HL-60 (cell line): Measurements from ENCODE around the gene CDHR3.

Experiments
- DNase-seq, 2 experiments: peaks; one replicate each; pipeline ENCODE4 v3.0.0-alpha.2; 2010 to 2020; ENCODE audit warnings: low read depth in 1 of 2, low spot score in 1 of 2
- H3K27ac ChIP-seq: fragments of 250-450 bp; sonication (Bioruptor Pico); replicated peaks from 2 replicates; pipeline ENCODE4 v1.5.1; 2020; ENCODE audit warnings: mild to moderate bottlenecking, moderate library complexity
- H3K27me3 ChIP-seq: fragments of 250-450 bp; sonication (Bioruptor Pico); 2 replicates; pipeline ENCODE4 v1.5.1; 2021; ENCODE audit warnings: mild to moderate bottlenecking, moderate library complexity; ENCODE audit not compliant: insufficient read depth, poor library complexity, severe bottlenecking
- H3K4me3 ChIP-seq: replicated peaks from 2 replicates; pipeline ENCODE4 v1.5.1; 2011; ENCODE audit warnings: mild to moderate bottlenecking, control low read depth, low read length; ENCODE audit not compliant: insufficient read depth
- CTCF ChIP-seq: IDR thresholded peaks from one replicate; pipeline ENCODE4 v1.5.1; 2011; ENCODE audit warnings: low read length, control low read depth, inconsistent platforms; ENCODE audit not compliant: insufficient read depth
- GABPA ChIP-seq: IDR thresholded peaks from 2 replicates; pipeline ENCODE4 v1.6.1; 2012; ENCODE audit warnings: low read depth
- POLR2AphosphoS5 ChIP-seq: IDR thresholded peaks from 2 replicates; pipeline ENCODE4 v1.6.1; 2012; ENCODE audit warnings: low read depth
- SPI1 ChIP-seq: IDR thresholded peaks from 2 replicates; pipeline ENCODE4 v1.6.1; 2012; ENCODE audit warnings: low read depth, mild to moderate bottlenecking, borderline replicate concordance
- TF ChIP-seq, protein P1 (sequence below): IDR thresholded peaks from 2 replicates; pipeline ENCODE4 v1.6.1; 2012; ENCODE audit warnings: low read depth; ENCODE audit not compliant: insufficient replicate concordance

The CDHR3 gene

GRCh38 chr7:105975770-105976417, 12.8 kb downstream of the CDHR3 start:
- TF ChIP-seq SPI1 (no peak), POLR2AphosphoS5 (no peak), GABPA (no peak)
- DNase-seq = no peak
- Histone ChIP-seq H3K4me3 (no peak overlapping the region), H3K27me3 (no peaks in the 10 kb centered on the region), H3K27ac (no peak overlapping the region)

GRCh38 chr7:105976868-105977267, 13.8 kb downstream of the CDHR3 start:
- no peak for DNase-seq
- no peaks in the 10 kb centered on the region for H3K27me3 ChIP-seq
- no peak for TF ChIP-seq CTCF
- TF ChIP-seq POLR2AphosphoS5 = no peak
- TF ChIP-seq SPI1 = no peak
- H3K4me3 ChIP-seq = no peak overlapping the region
- no peak overlapping the region for H3K27ac ChIP-seq

DNA sequence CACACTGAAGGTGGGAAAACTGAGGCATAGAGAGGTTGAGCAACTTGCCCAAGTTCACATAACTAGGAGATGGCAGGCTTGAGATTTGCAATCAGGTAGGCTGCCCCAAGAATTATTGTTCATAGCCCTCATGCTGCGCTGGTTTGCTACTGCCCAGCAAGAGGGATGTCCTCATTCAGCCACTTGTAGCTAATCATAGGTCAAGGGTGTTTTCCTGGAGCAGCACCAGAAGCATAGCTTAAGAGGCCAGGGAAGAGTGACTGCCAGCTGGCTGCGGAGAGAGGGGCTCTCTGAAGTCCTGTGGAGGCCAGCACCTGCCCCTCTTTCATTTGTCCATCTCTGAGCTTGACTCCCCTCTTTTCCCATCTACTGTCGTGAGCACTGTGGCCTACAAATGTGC, 15.0 kb downstream of the CDHR3 start:
- H3K27ac ChIP-seq = no peak overlapping the region
- H3K27me3 ChIP-seq = no peaks in the 10 kb centered on the region
- no peak overlapping the region for H3K4me3 ChIP-seq
- DNase-seq = no peak
- TF ChIP-seq, protein P1, sequence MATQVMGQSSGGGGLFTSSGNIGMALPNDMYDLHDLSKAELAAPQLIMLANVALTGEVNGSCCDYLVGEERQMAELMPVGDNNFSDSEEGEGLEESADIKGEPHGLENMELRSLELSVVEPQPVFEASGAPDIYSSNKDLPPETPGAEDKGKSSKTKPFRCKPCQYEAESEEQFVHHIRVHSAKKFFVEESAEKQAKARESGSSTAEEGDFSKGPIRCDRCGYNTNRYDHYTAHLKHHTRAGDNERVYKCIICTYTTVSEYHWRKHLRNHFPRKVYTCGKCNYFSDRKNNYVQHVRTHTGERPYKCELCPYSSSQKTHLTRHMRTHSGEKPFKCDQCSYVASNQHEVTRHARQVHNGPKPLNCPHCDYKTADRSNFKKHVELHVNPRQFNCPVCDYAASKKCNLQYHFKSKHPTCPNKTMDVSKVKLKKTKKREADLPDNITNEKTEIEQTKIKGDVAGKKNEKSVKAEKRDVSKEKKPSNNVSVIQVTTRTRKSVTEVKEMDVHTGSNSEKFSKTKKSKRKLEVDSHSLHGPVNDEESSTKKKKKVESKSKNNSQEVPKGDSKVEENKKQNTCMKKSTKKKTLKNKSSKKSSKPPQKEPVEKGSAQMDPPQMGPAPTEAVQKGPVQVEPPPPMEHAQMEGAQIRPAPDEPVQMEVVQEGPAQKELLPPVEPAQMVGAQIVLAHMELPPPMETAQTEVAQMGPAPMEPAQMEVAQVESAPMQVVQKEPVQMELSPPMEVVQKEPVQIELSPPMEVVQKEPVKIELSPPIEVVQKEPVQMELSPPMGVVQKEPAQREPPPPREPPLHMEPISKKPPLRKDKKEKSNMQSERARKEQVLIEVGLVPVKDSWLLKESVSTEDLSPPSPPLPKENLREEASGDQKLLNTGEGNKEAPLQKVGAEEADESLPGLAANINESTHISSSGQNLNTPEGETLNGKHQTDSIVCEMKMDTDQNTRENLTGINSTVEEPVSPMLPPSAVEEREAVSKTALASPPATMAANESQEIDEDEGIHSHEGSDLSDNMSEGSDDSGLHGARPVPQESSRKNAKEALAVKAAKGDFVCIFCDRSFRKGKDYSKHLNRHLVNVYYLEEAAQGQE = no peak
- TF ChIP-seq POLR2AphosphoS5 (no peak), CTCF (no peak), GABPA (no peak), SPI1 (no peak)

GRCh38 chr7:105978974-105979373, 15.9 kb downstream of the CDHR3 start:
- H3K4me3 ChIP-seq = no peak overlapping the region
- no peaks in the 10 kb centered on the region for H3K27me3 ChIP-seq
- no peak for DNase-seq
- TF ChIP-seq GABPA = no peak
- TF ChIP-seq, protein P1 = no peak
- H3K27ac ChIP-seq = no peak overlapping the region

DNA sequence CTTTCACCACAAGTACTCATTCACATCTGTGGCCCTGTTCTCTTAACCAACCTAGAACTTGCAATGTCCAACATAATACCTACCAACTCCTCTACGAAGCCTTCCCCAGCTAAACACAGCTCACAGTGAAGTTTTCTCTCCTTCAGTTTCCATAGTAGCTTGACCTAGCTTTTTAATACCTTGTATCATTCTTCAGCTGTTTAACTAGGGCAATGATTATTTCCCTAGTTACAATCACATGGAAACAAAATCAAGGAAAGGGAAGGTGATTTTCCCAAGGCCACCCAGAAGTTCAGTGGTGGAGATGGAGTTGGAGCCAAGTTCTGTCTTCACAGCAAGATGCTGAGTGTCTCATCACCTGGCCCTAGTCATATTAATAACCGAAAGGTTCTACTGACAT, 16.3 kb downstream of the CDHR3 start:
- Histone ChIP-seq H3K27me3 (peaks cover under 1% of the 10 kb centered on the region), H3K4me3 (no peak overlapping the region), H3K27ac (no peak overlapping the region)
- no peak for DNase-seq
- TF ChIP-seq, protein P1 = no peak
